Esophagus muscularis mucosa (tissue), 3 donors: ENCODE data around the gene ORC6.

Experiments used
- CTCF ChIP-seq, 3 experiments: fragments of 200-600 bp in 2 of 3; fragments of 450-650 bp in 1 of 3; sonication (generic) in 2 of 3; IDR thresholded peaks; one replicate each; pipeline ENCODE4 v1.5.1; 2017 to 2019; ENCODE audit warnings: antibody characterized with exemption in 3 of 3, mild to moderate bottlenecking in 2 of 3, moderate library complexity in 1 of 3
- POLR2AphosphoS5 ChIP-seq, 2 donors: sonication (generic); formaldehyde crosslinking; IDR thresholded peaks; one replicate each; pipeline ENCODE4 v1.6.1; 2017; ENCODE audit warnings: antibody characterized with exemption in 2 of 2

GRCh38 chr16:46687486-46687885, 2.0 kb upstream of the ORC6 start:
- TF ChIP-seq CTCF (IDR thresholded peaks at IDR 0.05) (no peak), POLR2AphosphoS5 (IDR thresholded peaks at IDR 0.05) (no peak)
